Activated T-helper 17 cell treated with anti-CD3 and anti-CD28 coated beads, Interleukin-2, amount 50 U/mL, for 72 hours (primary cell): ENCODE measurements around the gene F12. TPM values are rescaled to one million over a fixed set of nuclear protein-coding genes. Genes with fewer than 3 reads are reported as not detected.
A peak's percentile ranks its signal among the peaks of the same experiment; 100 is the strongest.

Experiments
- ATAC-seq: fragments of 150-1000 bp; cut with Tn5 transposase; replicated peaks from 2 replicates; pipeline ENCODE4 v1.10.0; 2021; ENCODE audit warnings: mild to moderate bottlenecking, moderate library complexity
- H3K27ac Mint-ChIP-seq: one replicate; pipeline ENCODE4 v1.8.0; 2022; ENCODE audit warnings: mixed read lengths
- H3K27me3 Mint-ChIP-seq: one replicate; pipeline ENCODE4 v1.8.0; 2022; ENCODE audit warnings: mixed read lengths
- H3K36me3 Mint-ChIP-seq: one replicate; pipeline ENCODE4 v1.8.0; 2022; ENCODE audit warnings: low read depth, mild to moderate bottlenecking, mixed read lengths
- H3K4me1 Mint-ChIP-seq: one replicate; pipeline ENCODE4 v1.8.0; 2022; ENCODE audit warnings: mixed read lengths
- H3K4me3 Mint-ChIP-seq: one replicate; pipeline ENCODE4 v1.8.0; 2022; ENCODE audit warnings: mild to moderate bottlenecking, mixed read lengths
- H3K9me3 Mint-ChIP-seq: one replicate; pipeline ENCODE4 v1.8.0; 2022; ENCODE audit warnings: mixed read lengths
- total RNA-seq, 2 donors: library from RNA; stranded (reverse); gene quantifications; one replicate each; pipeline ENCODE4 v1.2.3, GENCODE V29; 2022

Gene F12
- total RNA-seq, 2 donors from 2014 or later: 3.7 to 4.6 TPM

DNA sequence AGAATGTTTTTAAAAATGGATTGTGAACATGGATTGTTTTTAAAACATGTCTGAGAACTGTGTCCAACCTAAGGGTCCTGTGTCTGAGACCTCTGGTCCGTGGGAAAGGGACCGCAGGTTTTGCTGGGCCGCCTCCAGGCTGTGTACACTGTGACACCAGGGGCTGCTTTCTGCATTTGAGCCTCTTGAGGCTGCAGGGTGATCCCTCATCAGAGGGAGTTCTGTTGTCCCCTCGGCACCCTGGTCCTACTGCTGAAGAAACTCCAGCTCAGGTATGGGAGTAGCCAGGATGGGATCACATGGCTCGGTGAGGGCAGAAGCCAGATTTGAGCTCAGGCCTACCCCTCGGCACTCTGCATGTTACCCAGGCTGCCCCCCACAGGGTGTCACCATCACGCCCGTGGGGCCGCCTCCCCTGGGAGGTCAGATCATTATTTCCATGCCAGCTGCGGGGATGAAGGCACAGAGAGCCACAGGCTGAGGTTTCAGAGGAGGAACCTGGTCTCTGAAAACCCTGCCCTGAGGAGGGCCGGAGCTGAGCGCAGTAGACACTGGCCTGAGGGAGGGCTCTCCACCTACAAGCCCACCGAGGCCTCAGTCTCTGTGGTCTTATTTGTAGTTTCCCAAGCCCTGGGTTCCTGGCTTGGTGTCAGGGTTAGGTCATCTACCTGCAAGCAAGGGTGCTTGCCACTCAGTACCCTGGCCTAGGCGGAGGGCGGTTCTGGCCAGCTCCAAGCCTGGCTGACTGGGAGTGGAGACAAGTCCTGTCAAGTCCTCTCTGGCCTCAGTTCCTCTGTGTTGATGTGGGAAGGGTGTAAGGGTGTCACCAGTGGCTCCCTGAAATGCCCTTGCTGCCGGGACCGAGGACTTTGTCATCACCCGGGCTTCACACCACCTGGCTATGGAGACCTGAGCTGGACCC lies 40.0 kb upstream of the F12 start:
- Mint-ChIP-seq H3K27me3 (no peaks in the 10 kb centered on the region), H3K4me1 (peaks cover 27% of the 10 kb centered on the region), H3K36me3 (peaks cover 16% of the 10 kb centered on the region), H3K27ac (no peak overlapping the region), H3K4me3 (no peak overlapping the region), H3K9me3 (no peaks in the 10 kb centered on the region)
- ATAC-seq: no peak

GRCh38 chr5:177448244-177448950 lies 39.0 kb upstream of the F12 start:
- ATAC-seq: no peak
- peaks cover 16% of the 10 kb centered on the region for H3K36me3 Mint-ChIP-seq
- H3K27me3 Mint-ChIP-seq: no peaks in the 10 kb centered on the region
- H3K27ac Mint-ChIP-seq: peak overlapping the region; percentile 47
- H3K4me1 Mint-ChIP-seq: peaks cover 28% of the 10 kb centered on the region
- no peaks in the 10 kb centered on the region for H3K9me3 Mint-ChIP-seq
- peak overlapping the region; percentile 76 for H3K4me3 Mint-ChIP-seq

DNA sequence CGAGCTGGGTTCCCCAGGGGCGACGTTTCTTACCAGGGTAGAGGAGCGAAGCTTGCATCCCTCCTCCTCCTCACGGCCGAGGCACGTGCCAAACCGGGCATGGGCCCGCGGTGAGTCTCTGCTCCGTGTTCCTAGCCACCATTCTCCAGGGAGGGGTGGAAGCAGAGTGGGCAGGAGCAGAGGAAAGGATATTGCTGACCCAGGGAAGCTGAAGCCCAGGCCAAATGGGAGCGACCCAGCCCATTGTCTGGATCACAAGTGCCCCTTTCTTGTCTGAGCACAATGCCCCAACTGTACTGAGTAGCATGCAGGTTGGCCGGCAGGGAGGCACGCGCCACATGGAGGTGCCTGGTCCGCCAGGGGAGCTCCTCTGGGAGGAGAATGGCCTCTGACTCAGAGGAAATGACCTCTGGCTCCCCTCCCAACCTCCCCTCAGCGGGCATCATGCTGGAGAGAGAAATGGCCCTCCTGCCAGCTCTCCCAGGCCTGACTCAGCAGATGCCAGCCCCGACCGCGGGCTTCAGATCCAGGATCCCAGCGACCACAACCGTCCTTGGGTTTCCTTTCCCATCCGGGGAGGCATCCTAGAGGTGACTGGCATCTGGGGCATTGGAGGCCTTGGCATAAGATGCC lies 38.4 kb upstream of the F12 start:
- Mint-ChIP-seq H3K4me1 (peaks cover 28% of the 10 kb centered on the region), H3K27ac (peak overlapping the region; percentile 47), H3K9me3 (no peaks in the 10 kb centered on the region), H3K4me3 (peak overlapping the region; percentile 76), H3K36me3 (peaks cover 23% of the 10 kb centered on the region), H3K27me3 (no peaks in the 10 kb centered on the region)
- ATAC-seq: peak; percentile 15

DNA sequence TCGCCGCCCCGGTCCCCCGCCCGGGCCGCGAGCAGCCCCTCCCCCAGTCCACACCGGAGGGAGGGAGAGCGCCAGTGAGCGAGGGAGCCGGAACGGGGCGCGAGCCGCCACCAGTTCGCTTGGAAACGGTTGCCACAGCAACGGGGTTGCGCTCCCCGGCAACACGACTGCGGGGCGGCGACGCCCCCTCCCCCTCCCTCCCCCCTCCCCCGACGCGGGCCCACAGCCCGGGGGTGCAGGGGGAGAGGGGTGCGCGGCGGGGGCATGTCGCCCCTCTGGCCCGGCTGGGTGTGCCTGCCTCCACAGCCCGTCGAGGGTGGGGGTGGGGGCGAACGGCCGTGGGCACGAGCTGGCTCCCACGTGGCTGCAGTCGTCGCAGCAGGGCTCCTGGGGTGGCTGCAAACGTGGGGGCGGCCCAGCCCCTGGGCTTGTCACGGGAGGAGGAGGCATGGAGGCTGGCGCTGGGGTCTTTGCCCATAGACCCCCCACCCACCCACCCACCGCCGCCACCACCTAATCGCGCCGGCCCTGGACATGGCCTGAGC lies 37.8 kb upstream of the F12 start:
- peaks cover 33% of the 10 kb centered on the region for H3K4me1 Mint-ChIP-seq

GRCh38 chr5:177446200-177447065 lies 37.1 kb upstream of the F12 start, which contains the start of gene PRR7:
Gene PRR7 (plus strand): TSS chr5:177446814. CDS start chr5:177455068, 8,254 bp downstream.
- peak; percentile 55 for ATAC-seq
- Mint-ChIP-seq H3K4me1 (peaks cover 33% of the 10 kb centered on the region), H3K27ac (peak within 1 kb of the TSS; percentile 77), H3K27me3 (no peaks in the 10 kb centered on the region), H3K9me3 (no peaks in the 10 kb centered on the region), H3K36me3 (peaks cover 36% of the 10 kb centered on the region), H3K4me3 (peak within 1 kb of the TSS; percentile 82)

More for the DNA sequence above, 37.8 kb upstream of the F12 start:
- H3K4me3 Mint-ChIP-seq: peak overlapping the region; percentile 76
- no peak overlapping the region for H3K27ac Mint-ChIP-seq
- no peaks in the 10 kb centered on the region for H3K9me3 Mint-ChIP-seq
- H3K36me3 Mint-ChIP-seq: peaks cover 29% of the 10 kb centered on the region
- H3K27me3 Mint-ChIP-seq: no peaks in the 10 kb centered on the region
- ATAC-seq: peak; percentile 30

DNA sequence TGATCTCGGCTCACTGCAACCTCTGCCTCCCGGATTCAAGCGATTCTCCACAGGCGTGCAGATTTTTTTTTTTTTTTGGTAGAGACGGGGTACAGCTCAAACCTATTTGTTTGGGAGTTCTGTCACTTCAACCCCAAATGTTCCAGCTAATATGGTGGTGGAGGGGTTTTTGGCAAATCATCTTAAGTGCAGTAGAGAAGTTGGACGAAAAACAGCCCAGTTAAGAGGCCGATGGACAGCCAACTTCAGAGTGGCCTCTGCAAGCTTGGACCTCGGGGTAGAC lies 36.5 kb upstream of the F12 start:
- peaks cover 40% of the 10 kb centered on the region for H3K36me3 Mint-ChIP-seq
- no peaks in the 10 kb centered on the region for H3K9me3 Mint-ChIP-seq
- ATAC-seq: no peak
- H3K4me3 Mint-ChIP-seq: peak overlapping the region; percentile 82
- H3K27me3 Mint-ChIP-seq: no peaks in the 10 kb centered on the region
- H3K4me1 Mint-ChIP-seq: peaks cover 33% of the 10 kb centered on the region
- peak overlapping the region; percentile 77 for H3K27ac Mint-ChIP-seq

GRCh38 chr5:177445052-177445916 lies 35.9 kb upstream of the F12 start:
- Mint-ChIP-seq H3K27ac (peak overlapping the region; percentile 77), H3K4me1 (peaks cover 34% of the 10 kb centered on the region), H3K9me3 (no peaks in the 10 kb centered on the region), H3K27me3 (no peaks in the 10 kb centered on the region), H3K4me3 (peak overlapping the region; percentile 82), H3K36me3 (peaks cover 44% of the 10 kb centered on the region)
- ATAC-seq: peak; percentile 39

GRCh38 chr5:177444106-177445051 lies 35.0 kb upstream of the F12 start:
- peak overlapping the region; percentile 77 for H3K27ac Mint-ChIP-seq
- peak overlapping the region; percentile 82 for H3K4me3 Mint-ChIP-seq
- peaks cover 43% of the 10 kb centered on the region for H3K4me1 Mint-ChIP-seq
- peaks cover 54% of the 10 kb centered on the region for H3K36me3 Mint-ChIP-seq
- no peaks in the 10 kb centered on the region for H3K9me3 Mint-ChIP-seq
- H3K27me3 Mint-ChIP-seq: no peaks in the 10 kb centered on the region
- no peak for ATAC-seq

GRCh38 chr5:177443144-177443983 lies 34.0 kb upstream of the F12 start:
- no peak for ATAC-seq
- H3K27me3 Mint-ChIP-seq: no peaks in the 10 kb centered on the region
- H3K36me3 Mint-ChIP-seq: peaks cover 62% of the 10 kb centered on the region
- peak overlapping the region; percentile 82 for H3K4me3 Mint-ChIP-seq
- no peaks in the 10 kb centered on the region for H3K9me3 Mint-ChIP-seq
- peaks cover 40% of the 10 kb centered on the region for H3K4me1 Mint-ChIP-seq
- H3K27ac Mint-ChIP-seq: peak overlapping the region; percentile 77

- H3K36me3 Mint-ChIP-seq: peaks cover 66% of the 10 kb centered on the region
Measured at GRCh38 chr5:177442066-177442826, 32.9 kb upstream of the F12 start.

More at GRCh38 chr5:177442066-177442826, 32.9 kb upstream of the F12 start:
- H3K4me3 Mint-ChIP-seq: peak overlapping the region; percentile 57
- ATAC-seq: no peak
- peak overlapping the region; percentile 75 for H3K27ac Mint-ChIP-seq
- peaks cover 32% of the 10 kb centered on the region for H3K4me1 Mint-ChIP-seq
- H3K9me3 Mint-ChIP-seq: no peaks in the 10 kb centered on the region
- H3K27me3 Mint-ChIP-seq: no peaks in the 10 kb centered on the region
